ENCODE results near the gene C6orf132. TPM values are rescaled to one million over a fixed set of nuclear protein-coding genes. Genes with fewer than 3 reads are reported as not detected.

Gene C6orf132
- total RNA-seq = 1 to 10 TPM in 6 of 9 donors, under 1 TPM in 3; 0.09 to 4.7 (median 1.7) TPM
- 1 to 10 TPM in 2 of 3 donors, under 1 TPM in 1; 0.49 to 1.4 (median 1.4) TPM for polyA plus RNA-seq
- long read RNA-seq, donor 1, partial matches to known transcripts = 13 of 13 reads
- long read RNA-seq, donor 1, other reads (novel, unspliced or antisense) = 0 of 13 reads
- long read RNA-seq, donor 2, partial matches to known transcripts = 8 of 8 reads
- long read RNA-seq, donor 2, other reads (novel, unspliced or antisense) = 0 of 8 reads
- long read RNA-seq, donor 3, partial matches to known transcripts = 11 of 11 reads
- long read RNA-seq, donor 3, other reads (novel, unspliced or antisense) = 0 of 11 reads
- long read RNA-seq, donor 4, partial matches to known transcripts = 1 of 1 reads
- long read RNA-seq, donor 4, other reads (novel, unspliced or antisense) = 0 of 1 reads
- long read RNA-seq, donor 5 = 0 reads
- long read RNA-seq, donor 6 = 0 reads
- long read RNA-seq, donor 7, partial matches to known transcripts = 5 of 5 reads
- long read RNA-seq, donor 7, other reads (novel, unspliced or antisense) = 0 of 5 reads
- long read RNA-seq, donor 8, partial matches to known transcripts = 15 of 15 reads
- long read RNA-seq, donor 8, other reads (novel, unspliced or antisense) = 0 of 15 reads
- long read RNA-seq, donor 9, partial matches to known transcripts = 10 of 11 reads
- long read RNA-seq, donor 9, other reads (novel, unspliced or antisense) = 0 of 11 reads
- long read RNA-seq, donor 10, partial matches to known transcripts = 8 of 8 reads
- long read RNA-seq, donor 10, other reads (novel, unspliced or antisense) = 0 of 8 reads

GRCh38 chr6:42142118-42142835, at the start of gene C6orf132:
Gene C6orf132 (minus strand): TSS chr6:42142620. CDS start chr6:42142444, 176 bp downstream.
- H3K9me3 ChIP-seq (replicated peaks in 1 of 3) = no peaks in the 10 kb centered on the region
- TF ChIP-seq POLR2A (IDR thresholded peaks at IDR 0.05) (no peak), CTCF (IDR thresholded peaks at IDR 0.05) (no peak)
- peak in 4 of 7 donors; percentile 31 to 40 (median 38) for DNase-seq
- H3K27ac ChIP-seq = peak within 1 kb of the TSS in 4 of 5 donors; percentile 43 to 81 (median 70)
- H3K4me3 ChIP-seq = peak within 1 kb of the TSS in 2 of 4 donors; percentile 28 to 61
- no peaks in the 10 kb centered on the region for H3K36me3 ChIP-seq (replicated peaks in 1 of 2)
- 14 to 27% (median 18%) methylated on average over 8 to 60 of the region's 60 CpGs for WGBS, 4 donors
- intact Hi-C loops (cut with DNase I) = no loop called here
- H3K4me1 ChIP-seq (replicated peaks in 1 of 2) = peaks cover 5 to 30% of the 10 kb centered on the region in 2 donors
- H3K27me3 ChIP-seq = no peaks in the 10 kb centered on the region

GRCh38 chr6:42190554-42191183, 48.2 kb upstream of the C6orf132 start:
- TF ChIP-seq POLR2A (IDR thresholded peaks at IDR 0.05) = no peak
- TF ChIP-seq CTCF (IDR thresholded peaks at IDR 0.05) = no peak
- Histone ChIP-seq H3K36me3 (replicated peaks in 1 of 2) (no peaks in the 10 kb centered on the region), H3K9me3 (replicated peaks in 1 of 3) (no peaks in the 10 kb centered on the region), H3K4me1 (replicated peaks in 1 of 2) (peaks cover 0 to 6% of the 10 kb centered on the region in 2 donors), H3K27me3 (no peaks in the 10 kb centered on the region), H3K4me3 (no peak overlapping the region), H3K27ac (no peak overlapping the region)
- intact Hi-C loops (cut with DNase I) = no loop called here
- DNase-seq = peak in 1 of 7 donors; percentile 6
- WGBS, 4 donors = 72 to 84% (median 79%) methylated on average over 4 to 5 of the region's 5 CpGs

GRCh38 chr6:42188406-42188805, 46.0 kb upstream of the C6orf132 start:
- Histone ChIP-seq H3K9me3 (replicated peaks in 1 of 3) (no peaks in the 10 kb centered on the region), H3K4me1 (replicated peaks in 1 of 2) (peaks cover 0 to 4% of the 10 kb centered on the region in 2 donors), H3K27me3 (no peaks in the 10 kb centered on the region), H3K27ac (no peak overlapping the region), H3K36me3 (replicated peaks in 1 of 2) (no peaks in the 10 kb centered on the region), H3K4me3 (no peak overlapping the region)
- no peak for DNase-seq
- intact Hi-C loops (cut with DNase I) = no loop called here
- WGBS, 4 donors = 76 to 94% (median 92%) methylated on average over 3 to 6 of the region's 6 CpGs
- TF ChIP-seq POLR2A (IDR thresholded peaks at IDR 0.05) (no peak), CTCF (IDR thresholded peaks at IDR 0.05) (no peak)

All from adrenal gland (tissue), 19 donors.